Left colon (tissue), 2 donors: ENCODE measurements around the gene SNX32. TPM values are rescaled to one million over a fixed set of nuclear protein-coding genes. Genes with fewer than 3 reads are reported as not detected.

Experiments used
- ATAC-seq: fragments of 200-7000 bp; cut with Tn5 transposase; one replicate; pipeline ENCODE4 v1.9.1; 2020; ENCODE audit warnings: mild to moderate bottlenecking, moderate library complexity
- DNase-seq, 2 donors: peaks; one replicate each; pipeline ENCODE4 v3.0.0-alpha.2; 2020
- intact Hi-C, 2 donors: fragments of 100-400 bp; cut with DNase I in 1 of 2; cut with micrococcal nuclease in 1 of 2; formaldehyde crosslinking; loops; one replicate each; pipeline versions ENCODE4 v1.11.2 to v1.14.0; 2022; cut with DNase I, micrococcal nuclease
- total RNA-seq, 2 donors: library from RNA; stranded (reverse); fragmentation: NEBNext Ultra II Directional; extraction: Animal tissue kit (Norgen Biotek cat#: 25700); gene quantifications; one replicate each; pipeline ENCODE4 v1.2.1, GENCODE V29; 2021
- donor health status: DM: no; HTN: no; CAD: no.
- donor health status: DM: yes; HTN: yes; CAD: no.

Gene SNX32
- total RNA-seq, 2 donors from 2014 or later: 1.6 to 3.8 TPM

GRCh38 chr11:65794570-65795510 lies 38.9 kb upstream of the SNX32 start:
- no peak for DNase-seq
- no peak for ATAC-seq
- intact Hi-C loops: no loop called here

- DNase-seq (no peak), ATAC-seq (no peak)
- intact Hi-C loops: no loop called here
Observed at GRCh38 chr11:65796726-65797601, 36.8 kb upstream of the SNX32 start.

- no peak for DNase-seq
- peak; percentile 30 for ATAC-seq
- intact Hi-C loops: no loop called here
Observed at GRCh38 chr11:65797711-65798110, 36.1 kb upstream of the SNX32 start.

GRCh38 chr11:65798882-65799281 lies 34.9 kb upstream of the SNX32 start:
- intact Hi-C loops: no loop called here
- ATAC-seq: no peak

DNA sequence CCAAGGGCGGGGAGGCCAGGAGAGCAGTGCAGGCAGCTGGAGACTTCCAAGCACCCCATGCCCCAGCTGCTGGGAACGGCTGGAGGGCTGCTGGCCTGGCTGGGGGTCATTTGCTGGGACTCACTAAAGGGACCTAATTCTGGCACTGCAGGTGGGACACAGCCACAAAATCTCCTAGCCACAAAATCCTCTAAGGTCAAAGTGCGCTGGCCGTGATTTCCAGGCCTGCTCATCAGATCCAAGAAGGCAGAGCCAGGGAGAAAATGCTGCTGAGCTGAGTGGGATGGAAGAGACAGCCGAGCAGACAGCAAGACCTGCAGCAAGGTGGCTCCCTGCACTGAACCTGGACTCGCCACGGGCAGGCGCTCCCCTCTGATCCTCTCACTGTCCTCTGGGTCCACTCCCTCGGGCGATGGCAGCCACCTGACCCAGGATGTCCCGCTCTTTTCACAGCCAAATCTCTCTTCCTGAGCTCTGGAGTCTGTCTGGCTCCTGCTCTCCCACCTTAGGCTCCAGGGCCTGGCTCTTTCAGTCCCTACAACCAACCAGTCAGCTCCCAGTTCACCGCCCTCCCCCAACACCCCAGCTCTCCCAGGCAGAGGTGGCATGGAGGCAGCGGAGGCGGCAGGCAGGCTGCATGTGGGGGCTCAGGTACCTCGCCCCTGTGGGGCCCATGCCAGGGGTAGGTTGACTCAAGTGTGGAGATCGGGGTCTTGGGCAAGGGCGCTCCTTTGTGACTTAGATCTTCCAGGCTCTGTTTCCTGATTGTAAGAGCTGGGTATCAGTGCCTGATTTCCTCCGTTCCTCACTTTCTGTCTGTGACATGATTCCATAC lies 32.4 kb upstream of the SNX32 start:
- intact Hi-C loops: no loop called here
- DNase-seq (no peak), ATAC-seq (no peak)

More at GRCh38 chr11:65798882-65799281, 34.9 kb upstream of the SNX32 start:
- no peak for DNase-seq

GRCh38 chr11:65802841-65803240 lies 30.9 kb upstream of the SNX32 start:
- no peak for ATAC-seq
- DNase-seq: no peak
- intact Hi-C loops: no loop called here

GRCh38 chr11:65803797-65804492 lies 29.8 kb upstream of the SNX32 start:
- ATAC-seq (no peak), DNase-seq (no peak)
- intact Hi-C loops: no loop called here

GRCh38 chr11:65806979-65807378 lies 26.8 kb upstream of the SNX32 start:
- intact Hi-C loops: no loop called here
- ATAC-seq (no peak), DNase-seq (no peak)

DNA sequence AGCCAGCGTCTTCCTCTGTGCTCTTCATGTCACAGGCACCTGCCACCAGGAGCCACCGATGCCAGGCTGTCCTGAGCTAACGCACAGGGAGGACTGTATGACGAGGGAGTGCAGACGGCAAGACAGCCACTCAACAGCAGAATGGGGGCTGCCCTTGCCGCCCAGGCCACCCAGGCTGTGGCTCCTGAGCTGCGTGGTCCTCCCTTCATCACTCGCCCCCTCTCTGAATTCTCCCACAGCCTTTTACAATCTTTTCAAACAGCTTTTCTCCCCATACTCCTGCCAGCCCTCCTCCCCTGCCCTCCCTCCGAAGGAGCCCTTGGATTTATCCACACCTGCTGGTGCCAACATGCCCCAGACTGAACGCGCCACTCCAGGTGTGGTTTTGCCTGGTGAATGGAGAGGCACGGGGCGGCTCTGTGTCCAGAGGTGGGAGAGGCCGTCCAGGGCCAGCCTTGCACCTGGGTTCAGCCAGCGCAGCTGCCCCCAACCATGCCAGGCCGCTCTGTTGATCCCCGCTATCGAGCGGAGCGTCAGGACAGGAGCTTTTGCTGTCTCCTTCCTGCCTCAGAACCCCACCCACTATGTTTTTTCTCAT lies 24.9 kb upstream of the SNX32 start:
- intact Hi-C loops: no loop called here
- ATAC-seq: peak; percentile 41
- DNase-seq: no peak

- intact Hi-C loops: no loop called here
- no peak for DNase-seq
- no peak for ATAC-seq
Observed at GRCh38 chr11:65809496-65809895, 24.3 kb upstream of the SNX32 start.

DNA sequence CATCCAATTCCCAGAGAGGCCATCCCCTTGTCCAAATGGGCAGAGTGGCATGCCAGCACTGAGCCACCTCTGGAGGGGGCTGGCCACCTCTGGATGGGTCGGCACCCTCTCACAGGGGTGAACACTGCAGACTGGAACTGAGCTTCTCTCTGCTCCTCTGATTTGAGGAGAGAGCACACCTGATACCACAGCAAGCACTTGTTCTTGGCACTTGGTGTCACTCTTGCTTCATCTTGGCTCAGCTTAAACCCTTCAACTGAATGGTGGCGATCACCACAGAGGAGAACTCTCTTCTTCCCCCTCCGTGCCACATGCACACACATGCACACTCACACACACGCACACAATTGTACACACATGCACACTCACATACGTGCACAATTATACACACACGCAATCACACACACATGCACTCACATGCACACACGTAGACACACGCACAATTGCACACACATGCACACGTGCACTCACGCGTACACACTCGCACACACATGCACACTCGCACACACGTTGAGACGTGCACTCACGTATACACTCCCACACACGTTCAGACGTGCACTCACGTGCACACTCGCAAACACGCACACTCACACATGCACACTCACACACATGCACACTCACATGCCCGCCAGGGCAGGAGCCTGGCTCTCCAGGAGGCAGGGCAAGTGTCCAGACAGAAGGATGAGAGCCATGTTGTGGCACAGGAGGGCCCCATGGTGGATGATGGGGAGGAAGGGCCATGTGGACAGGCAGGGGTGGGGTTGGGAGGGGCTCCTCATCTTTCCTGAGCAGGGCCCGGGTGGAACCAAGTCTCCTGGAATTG lies 23.5 kb upstream of the SNX32 start:
- ATAC-seq (peak; percentile 80), DNase-seq (no peak)
- intact Hi-C loops: no loop called here

GRCh38 chr11:65811764-65812475 lies 21.8 kb upstream of the SNX32 start:
- no peak for ATAC-seq
- no peak for DNase-seq
- intact Hi-C loops: no loop called here

GRCh38 chr11:65814131-65814985 lies 19.4 kb upstream of the SNX32 start:
- DNase-seq (no peak), ATAC-seq (no peak)
- intact Hi-C loops: no loop called here

- DNase-seq (no peak), ATAC-seq (no peak)
- intact Hi-C loops: loop anchor here in 1 of 2 donors (5.0 kb wide), 2 partner anchors 38 to 103 kb away; partner anchors contain the start of gene KAT5
Observed at GRCh38 chr11:65814986-65815565, 18.7 kb upstream of the SNX32 start.

DNA sequence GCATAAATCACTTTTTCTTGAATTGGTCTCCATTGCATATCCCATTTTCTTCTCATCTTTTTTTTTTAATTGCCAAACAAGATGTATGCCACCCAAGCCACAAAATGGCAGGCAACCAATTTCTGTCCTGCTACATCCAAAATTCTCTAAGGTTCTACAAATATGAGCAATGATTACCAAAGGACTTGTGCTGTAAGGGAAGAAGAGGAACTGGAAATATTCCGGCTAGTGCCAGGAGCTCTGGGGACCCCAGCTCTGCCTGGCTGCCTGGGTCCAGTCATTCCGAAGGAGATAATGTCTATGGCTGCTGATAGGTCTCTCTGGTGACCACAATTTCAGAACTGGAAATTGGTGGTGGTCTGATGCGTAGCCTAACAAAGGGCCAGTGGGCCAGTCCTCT lies 17.1 kb upstream of the SNX32 start:
- intact Hi-C loops: loop anchor here in 1 of 2 donors (5.0 kb wide), 2 partner anchors 39 to 104 kb away; partner anchors contain the start of gene KAT5
- no peak for DNase-seq
- no peak for ATAC-seq
